Suppressor macrophage treated with lipopolysaccharide for 4 hours (primary cell): ENCODE results near the gene AFF3.

Experiments
- DNase-seq: peaks from one replicate; pipeline ENCODE4 v3.0.0-alpha.2; 2020

Gene AFF3

DNA sequence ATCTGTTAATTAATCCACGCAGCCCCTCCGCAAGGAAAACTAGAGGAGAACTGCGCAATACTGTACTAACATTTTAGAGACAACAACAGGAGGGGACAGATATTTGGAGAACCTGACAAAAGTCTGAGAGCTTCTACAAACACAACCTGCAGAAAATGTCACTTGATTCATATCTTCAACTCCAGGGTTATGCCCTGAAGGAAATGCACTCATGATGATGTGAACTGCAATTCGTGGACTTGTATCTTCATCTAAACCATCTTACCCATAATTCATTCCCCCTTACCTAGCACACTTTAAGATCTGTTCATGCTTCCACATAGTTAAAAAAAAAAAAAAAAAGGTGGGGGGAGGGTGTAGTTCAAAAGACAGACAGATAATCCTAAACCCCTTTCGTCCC lies 75.5 kb downstream of the AFF3 start:
- DNase-seq, result no peak

DNA sequence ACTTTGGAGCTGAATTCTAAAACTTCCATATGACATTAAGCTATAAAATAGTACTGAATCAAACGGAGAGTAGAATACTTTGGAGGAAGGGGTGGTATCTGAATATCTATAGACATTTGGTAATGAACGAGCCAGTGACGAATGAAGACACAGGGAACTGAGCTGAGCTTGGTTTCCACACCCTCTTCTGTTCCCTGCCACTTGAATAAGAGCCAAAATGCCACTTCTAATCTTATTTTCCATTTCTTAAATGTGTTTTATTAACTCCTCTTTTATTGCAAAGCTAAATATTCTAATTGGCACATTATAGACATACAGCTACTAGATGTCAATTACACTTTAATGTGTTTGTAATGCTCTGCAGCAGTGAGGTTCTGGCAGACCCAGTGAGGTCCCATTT lies 76.1 kb downstream of the AFF3 start:
- DNase-seq, result peak; percentile 9

DNA sequence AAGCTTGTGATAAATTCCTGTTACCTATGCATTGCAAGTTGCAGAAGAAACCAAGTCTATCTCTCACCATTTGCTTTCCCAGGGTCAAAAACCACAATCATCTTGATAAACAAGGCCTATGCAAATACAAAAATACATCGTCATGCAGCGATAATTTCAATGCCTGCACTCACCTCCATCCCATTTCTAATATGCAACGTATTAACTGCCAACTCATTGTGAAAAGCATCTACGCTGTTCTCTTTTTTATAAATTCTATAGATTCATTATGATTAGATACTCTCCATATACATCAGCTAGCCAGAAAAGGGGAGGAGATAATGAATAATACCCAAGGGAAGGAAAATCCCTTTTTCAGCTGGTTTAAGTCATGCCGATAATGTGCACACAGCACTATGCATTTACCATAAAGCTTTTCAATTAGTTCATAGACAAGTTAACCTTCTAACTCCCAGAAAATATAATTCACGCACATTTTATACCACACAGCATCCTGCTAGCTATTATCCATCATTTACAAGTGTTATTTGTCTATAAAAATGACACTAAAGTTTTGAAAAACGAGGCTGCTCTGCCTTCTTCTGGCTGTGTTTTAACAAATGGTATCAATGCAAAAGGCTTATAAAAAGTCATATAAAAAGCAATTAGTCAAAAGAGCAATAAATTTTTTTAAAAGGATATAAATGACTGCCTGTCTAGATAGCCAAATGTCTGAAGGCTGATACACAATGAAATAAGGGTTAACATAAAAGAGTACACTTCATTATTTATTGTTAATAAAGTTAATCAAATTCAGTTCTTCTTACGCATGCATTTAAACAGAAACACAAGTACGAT lies 77.6 kb downstream of the AFF3 start:
- DNase-seq, result no peak

DNA sequence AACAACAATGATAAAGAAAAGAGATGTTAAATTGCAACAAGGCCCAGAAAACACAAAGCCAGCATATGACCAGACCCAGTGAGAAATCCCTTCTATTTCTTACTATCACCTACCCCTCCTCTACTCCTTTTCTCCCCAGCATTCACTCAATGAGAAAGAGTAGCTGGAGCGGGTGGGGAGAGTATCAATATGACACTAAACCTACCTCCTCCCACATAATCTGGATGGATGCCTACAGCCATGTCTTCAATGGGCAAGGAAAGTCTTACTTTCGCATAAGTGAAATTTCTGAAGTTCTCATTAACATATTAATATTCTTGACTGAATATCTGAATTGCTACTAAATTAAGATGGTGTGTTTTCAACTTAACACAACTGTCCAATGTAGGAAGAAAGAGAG lies 78.2 kb downstream of the AFF3 start:
- no peak for DNase-seq

DNA sequence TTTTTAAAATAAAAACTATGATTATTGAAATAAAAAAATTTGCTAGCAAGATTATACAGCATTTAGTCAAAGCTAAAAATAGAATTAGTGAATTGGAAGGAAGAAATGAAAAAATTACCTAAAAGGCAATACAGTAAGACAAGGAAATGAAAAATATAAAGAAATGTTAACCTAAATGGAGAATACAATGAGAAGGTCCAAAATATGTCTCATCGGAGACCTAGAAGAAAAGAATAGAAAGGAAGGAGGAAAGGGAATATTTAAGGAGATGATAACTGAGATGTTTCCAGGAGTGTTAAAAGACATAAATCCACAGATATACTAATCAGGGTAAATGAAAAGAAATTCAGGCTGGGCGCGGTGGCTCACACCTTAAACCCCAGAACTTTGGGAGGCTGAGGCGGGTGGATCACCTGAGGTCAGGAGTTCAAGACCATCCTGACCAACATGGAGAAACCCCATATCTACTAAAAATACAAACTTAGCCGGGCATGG lies 78.9 kb downstream of the AFF3 start:
- DNase-seq, result no peak

DNA sequence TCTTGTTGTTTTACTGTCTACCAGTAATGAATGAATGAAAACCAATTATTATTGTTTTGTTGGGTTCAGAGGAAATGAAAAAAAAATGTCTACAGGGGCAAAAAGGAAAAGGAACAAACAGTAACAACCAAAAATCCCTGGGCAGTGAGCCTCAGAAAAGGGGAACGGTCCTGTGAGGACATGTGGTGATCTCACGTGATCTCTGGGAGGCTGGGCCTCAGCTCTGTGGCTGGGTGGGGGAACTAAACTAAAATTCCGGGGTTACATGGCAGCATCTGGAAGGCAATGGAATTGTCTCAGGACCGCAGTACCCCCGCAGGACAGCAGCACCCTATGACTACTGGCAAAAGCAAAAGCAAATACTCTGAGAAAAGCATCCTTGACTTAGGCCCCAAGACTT lies 80.1 kb downstream of the AFF3 start:
- DNase-seq, result peak; percentile 39

DNA sequence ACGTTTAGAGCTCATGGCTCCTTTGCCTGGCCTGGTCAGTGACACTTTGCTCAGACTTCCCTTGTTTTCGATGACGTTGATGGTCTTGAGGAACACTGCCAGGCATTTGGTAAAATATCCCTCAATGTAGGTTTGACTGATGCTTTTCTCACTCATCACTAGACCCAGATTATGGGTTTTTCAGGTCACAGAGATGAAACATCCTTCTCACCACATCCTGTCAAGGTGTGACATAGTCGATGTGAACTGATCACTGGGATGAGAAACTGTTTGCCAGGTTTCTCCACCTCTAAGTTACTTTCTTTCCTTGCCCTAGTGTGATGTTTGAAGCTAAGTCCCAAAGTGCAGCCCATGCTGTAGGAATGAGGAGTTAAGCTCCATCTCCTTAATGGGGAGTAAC lies 81.5 kb downstream of the AFF3 start:
- no peak for DNase-seq

DNA sequence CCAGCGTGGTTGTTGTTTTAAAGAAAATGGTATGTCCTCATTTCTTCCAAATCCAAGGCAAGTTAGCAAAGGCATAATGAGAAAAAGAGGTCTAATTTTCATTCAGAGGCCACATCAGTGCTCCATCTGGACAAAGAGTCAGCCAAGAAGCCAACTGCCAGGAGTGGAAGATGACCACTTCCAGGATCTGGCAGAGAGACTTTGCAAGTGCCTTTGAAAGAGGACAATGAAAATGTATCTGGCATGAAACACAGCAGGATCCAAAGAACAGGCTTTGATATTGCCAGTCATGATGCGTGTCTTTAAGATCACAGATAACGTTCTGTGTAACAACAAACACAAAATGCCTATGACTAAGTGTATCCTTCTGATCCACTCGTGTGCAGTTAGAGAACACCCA lies 82.8 kb downstream of the AFF3 start:
- DNase-seq, result no peak

DNA sequence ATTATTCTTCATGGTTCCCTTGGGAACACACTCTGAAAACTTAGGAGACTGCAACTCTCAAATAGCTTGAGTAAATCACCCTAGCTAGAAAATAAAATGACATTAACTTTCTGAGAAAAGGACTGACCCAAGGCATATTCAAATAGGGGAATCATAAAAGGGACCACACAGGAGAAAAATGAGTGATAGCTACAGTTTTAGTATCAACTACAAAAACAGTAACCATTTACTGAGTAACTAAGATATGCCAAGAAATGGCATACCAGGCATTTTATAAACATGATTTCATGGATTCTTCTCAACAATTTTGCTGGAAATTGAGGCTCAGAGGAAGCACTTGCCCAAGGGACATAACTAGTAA lies 84.5 kb downstream of the AFF3 start:
- no peak for DNase-seq

DNA sequence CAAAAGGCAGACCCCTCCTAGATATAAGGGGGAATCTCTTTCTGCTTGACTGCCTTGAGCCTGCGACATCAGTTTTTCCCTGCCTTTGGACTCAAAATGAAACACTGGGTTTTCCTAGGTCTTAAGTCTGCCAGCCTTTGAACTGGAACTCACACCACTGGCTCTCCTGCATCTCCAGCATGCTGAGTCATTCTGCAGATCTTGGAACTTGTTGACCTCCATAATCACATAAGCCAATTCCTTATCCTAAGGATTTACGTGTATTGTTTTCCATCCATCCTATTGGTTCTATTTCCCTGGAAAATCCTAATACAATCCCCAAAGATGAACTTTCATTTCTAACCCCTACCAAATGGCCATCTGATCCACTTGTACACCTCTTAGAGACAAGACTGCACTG lies 88.0 kb downstream of the AFF3 start:
- no peak for DNase-seq

DNA sequence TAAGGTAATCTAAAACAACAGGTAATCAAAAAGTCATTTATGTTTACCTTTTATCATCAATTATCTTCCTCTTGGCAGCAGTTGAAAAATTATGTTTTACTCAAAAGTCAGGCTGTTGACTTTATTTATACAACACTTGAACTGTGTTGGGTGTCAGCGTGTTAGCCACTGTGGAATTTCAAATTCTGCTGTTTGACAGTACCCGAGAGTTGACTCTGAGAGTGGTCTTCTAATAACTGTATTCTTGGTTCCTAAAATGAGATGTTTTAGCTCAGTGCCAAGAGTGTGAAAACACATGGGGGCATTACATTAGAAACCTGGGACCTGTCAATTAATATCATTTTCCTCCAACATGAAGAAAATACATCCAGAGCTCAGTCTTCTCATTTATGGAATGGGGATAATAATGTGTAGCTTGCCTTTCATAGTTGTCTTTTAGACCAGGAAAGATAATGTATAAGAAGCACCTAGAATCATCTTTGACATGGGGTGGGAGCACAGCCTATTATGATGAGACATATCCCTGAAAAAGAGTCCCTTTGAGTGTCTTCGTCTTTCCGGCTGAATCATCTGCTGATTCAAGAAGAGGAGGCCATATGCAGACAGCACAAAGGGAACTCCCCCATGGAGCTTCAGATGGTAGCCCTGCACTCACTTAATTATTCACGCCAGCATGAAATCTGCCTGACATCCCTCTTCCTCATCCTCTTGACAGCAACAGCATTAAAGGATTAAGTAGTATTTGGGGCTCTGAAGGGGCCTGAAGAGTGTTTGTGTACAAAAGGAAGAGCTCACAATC lies 89.1 kb downstream of the AFF3 start:
- DNase-seq, result no peak

DNA sequence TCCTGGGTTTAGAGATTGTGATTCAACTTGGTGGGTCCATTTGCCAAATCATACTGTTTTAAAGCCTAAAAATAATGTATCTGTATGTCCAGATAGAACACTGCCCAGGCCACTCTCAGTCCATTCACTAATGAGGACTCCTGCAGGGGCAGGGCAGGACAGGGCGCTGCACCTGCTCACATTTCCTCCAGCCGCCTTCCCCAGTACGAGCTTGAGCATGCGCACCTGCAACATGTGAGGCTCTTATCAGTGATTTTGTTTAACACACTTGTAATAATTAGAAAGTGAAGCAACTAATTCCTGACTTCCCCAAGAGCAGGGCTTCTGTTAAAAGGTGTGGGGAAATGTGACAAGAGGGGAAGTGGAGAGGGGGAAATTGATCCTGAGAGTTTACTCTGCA lies 89.7 kb downstream of the AFF3 start:
- no peak for DNase-seq

DNA sequence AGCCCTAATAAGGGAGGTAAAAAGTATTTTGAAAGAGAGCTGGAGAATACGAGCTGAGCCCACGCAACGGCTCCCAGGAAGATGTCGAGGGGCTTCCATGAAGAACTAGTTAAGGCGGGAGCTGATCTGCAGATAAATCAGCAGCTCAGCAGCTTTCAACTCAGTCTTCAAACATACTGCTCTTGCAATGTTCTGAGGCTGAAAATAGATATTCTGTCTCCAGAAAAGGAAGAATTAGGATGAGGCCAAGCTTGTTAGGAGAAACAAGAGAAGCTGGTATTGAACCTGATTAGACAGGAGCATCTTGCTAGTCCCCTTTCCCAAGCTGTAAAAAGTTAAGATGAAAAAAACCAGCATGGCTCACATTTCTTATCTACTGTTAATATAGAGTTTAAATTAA lies 91.1 kb downstream of the AFF3 start:
- no peak for DNase-seq

DNA sequence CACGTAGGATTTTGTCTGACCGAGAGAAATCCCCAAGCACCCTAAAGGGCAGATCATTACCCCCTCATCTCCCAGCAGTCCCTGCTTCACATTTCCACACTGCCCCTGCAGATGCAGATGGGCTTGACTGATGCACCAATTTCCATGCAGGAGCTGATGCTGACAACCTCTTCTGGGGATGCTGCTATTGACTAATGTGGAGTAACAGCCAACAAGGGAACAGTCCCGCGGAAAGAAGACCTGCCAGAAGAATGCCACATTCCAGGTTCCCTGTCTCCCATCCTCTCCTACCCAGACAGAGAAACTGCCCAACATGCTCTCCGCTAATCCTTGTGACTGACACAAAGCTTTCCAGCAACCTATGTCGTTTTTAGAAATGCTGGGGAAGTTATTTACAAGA lies 91.7 kb downstream of the AFF3 start:
- DNase-seq, result no peak

DNA sequence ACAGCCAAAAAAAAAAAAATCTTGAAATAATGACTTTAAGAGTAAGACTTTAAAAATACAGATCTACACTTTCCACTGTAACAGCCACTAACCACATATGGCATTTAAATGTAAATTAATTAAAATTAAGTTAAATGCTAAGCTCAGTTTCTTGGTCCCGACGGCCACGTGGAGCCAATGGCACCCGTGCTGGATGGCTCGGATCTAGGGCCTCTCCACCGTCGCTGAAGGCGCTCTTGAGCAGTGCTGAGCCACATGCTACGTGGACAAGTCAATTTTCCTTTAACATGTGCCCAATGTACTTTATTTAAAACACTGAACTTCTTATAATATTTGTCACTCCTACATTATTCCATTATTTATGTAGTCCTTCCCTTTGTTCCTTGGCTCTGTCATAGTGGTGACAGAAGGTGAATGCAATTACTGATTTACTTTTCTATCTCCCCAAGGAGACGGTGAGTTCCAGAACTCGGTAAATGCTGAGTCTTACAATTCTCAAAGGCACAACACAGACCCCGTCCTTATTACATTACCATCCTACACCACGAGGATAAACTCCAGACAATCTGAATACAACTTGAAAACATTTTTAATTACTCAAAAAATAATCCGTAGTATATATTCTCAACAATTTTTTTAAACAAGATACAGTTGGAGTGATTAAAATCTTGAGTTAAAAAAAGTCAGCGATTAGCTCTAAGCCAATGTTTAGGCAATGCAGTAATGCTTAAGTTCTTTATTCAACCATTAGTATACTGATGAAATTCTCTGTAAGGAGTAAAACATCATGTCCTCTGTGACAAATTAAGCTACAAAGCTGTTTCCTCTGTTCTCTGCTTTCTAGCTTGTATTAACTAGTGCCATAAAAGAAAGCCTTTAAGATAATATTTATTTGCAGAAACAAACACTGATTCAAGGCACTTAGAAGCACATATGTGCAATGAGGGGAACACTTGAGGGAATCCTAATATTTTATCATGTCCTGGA lies 95.1 kb downstream of the AFF3 start:
- DNase-seq, result no peak

DNA sequence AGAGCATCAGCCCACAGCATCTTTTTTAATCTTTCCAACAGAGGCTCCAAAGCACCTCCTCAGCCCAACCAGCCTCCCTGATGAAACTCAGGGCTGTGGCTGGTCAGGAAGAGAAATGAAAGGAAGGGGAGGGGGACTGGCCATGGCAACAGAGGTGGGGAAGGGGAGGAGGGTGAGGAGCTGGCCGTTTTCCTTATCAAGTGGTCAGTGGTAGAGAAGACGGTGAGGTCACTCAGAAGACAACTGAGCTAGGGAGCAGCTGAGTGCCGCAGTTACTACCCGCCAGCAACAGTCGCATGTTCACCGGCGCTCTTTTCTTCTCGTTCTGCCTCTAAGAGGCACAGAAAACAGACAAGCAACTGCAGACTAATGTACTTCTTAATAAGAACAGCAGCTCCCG lies 97.4 kb downstream of the AFF3 start:
- no peak for DNase-seq

DNA sequence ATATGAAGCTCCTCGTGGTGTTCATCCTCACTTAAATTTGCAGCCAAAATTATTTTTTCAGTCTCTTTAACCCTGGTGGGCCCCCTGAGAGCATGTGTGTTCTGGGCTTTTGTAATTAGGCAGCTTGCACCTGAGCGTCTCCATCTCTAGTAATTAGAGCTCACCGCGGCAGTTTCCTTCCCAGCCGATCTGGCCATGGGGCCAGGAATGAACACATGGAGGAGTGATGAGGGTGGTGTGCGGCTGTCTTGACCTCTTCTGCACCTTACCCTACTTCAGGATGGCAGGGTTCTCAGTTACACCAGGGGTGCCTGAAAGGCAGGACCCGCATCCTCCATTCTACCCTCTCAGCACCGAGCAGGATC lies 98.5 kb downstream of the AFF3 start:
- no peak for DNase-seq

DNA sequence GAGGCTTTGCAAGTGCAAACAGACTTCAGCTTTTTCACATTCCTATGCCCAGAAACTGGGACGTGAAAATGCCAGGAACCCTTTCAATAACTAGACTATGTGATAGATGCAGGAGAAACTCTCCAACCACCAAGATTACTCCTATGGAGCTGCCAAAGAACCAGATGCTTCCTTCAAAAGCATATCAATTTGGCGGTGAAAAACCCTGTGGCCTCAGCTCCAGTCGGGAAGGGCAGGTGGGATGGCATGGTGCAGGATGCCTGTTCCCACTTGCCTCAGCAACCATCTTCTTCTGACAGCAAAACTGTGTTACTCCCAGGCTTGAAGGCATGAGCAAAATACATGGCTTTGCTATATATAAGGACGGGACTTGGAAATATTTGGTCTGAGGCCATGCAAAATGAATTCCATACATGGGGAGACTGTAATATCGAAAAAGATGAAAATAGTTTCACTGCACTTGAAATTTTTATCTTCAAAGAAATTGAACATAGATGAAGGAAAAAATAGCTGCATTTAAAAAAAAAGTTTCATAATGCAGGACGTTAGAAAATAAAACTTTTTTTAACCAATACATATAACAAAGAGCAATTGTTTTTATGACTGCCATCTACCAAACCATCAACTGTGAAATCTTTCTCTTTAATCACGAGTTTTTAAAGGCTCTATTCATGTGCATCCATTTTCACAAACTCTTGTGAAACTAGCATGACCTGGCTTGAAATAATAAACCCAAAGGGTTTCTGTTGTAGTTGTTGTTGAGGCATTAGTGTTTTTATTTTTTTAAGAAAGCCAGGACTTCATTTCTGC lies 99.1 kb downstream of the AFF3 start:
- DNase-seq, result no peak

DNA sequence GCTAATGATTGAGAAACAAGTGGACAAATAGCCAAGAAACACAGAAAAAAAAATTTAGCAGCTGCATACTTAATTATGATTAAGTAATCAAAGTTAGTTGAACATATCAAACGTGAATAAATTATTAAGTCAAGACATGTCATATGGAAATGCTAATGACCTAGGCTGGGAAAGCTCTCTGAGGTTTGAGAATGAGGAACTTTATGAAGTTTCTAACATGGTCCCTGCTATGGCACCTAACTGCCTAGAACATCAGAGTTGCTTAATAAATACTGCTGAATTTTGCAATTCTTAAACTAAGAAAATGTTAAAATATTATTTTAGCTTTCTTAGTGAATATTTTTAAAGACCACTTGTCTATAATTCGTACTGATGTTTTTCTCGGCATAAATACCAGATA lies 99.8 kb downstream of the AFF3 start:
- peak; percentile 39 for DNase-seq

DNA sequence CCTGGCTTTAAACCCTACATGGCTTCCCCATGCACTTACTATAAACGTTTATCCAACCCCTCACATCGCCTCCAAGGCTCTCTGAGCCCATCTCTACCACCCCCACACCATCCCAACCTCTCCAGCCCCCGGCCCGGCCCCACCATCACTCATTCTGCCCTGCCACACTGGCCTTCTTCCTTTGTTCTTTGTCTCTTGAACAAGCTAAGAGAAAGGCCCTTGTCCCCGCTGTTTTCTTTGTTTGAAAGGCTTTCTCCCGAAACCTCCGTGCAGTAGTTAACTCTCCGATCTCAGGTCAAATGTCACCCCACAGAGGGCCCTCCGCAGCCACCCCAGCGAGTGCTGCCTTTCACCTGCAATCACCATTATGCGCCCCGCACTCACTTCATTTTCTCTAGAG lies 100.4 kb downstream of the AFF3 start:
- no peak for DNase-seq

DNA sequence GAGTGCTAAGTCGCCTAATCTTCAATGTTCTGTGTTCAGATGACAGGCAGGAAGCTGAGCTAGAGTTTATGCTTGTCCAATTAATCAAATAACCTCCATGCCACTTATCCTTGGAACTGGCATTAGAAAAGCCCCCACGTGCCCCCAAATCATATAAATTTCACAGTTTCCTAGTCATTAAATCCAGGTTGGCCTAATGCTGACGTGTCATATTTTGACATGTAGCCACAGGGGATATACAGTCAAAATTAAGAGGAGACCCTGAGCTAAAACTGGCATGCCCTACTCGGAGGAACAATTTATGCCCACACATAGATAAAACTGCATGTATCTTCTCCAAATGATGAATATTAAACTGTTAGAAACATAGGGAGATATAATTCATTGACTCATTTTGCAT lies 101.0 kb downstream of the AFF3 start:
- DNase-seq, result no peak

DNA sequence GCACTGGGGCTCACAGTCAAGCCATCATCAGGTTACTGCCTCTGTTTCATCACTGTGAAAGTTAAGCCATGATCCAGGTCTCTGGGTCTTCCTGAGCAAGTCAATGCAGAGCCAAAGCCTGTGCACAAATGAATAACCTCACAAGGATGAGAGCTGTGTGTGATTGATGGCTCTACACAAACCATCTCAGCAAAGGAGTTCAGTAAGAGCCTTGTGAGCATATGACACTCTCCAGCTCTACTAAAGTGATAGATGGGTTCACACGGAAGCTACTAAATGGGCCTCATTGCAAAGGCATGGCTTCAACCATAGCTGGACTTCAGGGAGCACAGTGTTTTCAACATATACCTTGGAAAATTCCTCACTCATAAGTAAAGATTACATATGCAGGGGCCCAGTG lies 101.5 kb downstream of the AFF3 start:
- DNase-seq, result no peak
